Fibroblast of skin of back (primary cell): ENCODE data around the gene IFNL2.

Experiments
- DNase-seq: peaks from one replicate; pipeline ENCODE4 v3.0.0-alpha.2; 2013

Gene IFNL2

DNA sequence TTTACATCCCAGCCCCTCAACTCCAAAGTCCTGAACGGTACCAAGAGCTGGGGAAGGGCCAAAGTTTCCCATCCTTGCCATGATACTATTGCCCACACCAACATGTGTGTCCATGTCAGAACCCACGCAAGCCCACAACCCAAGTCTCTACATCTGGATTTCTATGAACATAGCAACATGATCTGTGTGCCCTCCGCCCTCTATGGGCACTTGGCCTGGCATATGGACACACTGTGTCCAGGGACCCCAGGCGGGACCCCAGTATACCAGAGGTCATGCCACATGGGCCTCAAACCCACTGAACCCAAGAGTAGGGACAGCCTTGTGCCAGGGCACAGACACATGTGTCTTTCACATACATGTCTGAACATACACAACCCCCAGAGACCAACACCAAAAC lies 50.5 kb downstream of the IFNL2 start:
- DNase-seq: no peak

DNA sequence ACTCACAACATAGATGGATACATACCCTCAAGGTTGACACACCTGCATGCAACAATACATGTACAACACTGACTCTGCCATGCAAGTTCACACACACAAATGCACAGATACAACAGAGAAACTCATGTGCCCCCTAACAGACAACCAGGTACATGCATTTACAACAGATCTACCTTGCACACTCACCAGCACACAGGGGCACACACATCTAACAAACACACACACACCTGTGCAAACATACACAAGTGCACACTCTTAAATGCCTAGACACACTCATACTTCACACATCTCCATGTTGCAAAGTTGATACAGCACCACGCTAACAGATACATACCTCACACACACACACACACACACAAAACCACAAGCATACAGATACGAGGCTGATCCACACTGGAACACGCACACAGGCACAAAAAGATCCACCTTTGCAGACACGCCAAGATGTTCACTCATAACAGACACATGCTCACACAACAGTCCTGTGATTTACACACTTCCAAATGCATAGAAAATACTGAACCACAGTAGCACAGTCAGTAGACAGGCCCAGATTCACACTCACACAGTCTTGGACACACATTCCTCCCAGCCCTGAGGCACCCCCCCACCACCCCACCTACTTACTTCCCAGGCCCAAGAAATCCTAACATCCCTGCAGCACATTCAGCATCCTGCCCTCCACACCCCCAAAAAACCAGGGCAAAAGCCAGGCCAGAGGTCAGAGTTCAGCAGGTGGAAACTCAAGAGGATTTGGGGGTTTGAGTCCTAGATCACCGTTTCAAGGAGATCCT lies 51.1 kb downstream of the IFNL2 start:
- no peak for DNase-seq
